ENCODE data around the gene ZFAND6. TPM values are rescaled to one million over a fixed set of nuclear protein-coding genes. Genes with fewer than 3 reads are reported as not detected.
"Not testable (repeated sequence)": the region's sequence is repeated elsewhere in the genome, so short reads cannot be mapped to it uniquely, and the experiment has no call there.

The ZFAND6 gene
- total RNA-seq, 1 experiment from 2014 or later, result 89.7 TPM

DNA sequence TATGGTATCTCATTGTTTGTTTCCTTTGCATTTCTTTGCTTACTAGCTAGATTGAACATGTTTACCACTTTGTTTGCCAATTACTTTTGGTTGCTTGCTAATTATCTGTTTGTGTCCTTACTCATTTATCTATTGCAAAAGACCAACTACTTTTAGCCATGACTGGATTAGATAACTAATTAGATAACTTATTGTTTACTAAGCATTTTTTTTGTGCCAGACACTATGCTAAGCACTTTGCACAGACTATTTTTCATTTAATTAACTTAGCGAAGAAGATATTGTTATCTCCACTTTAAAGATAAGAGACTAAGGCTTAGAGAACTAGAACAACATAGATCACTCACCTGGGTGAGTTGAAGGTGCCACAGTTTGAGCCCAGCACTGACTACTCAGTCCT, 16.9 kb upstream of the ZFAND6 start:
- Histone ChIP-seq H2BK15ac (ENCODE audit: low read depth, low read length) (no peak overlapping the region), H3K27ac (ENCODE audit: insufficient read length, low read depth, low read length) (no peak overlapping the region), H3K18ac (ENCODE audit: insufficient read length, low read depth, low read length) (no peak overlapping the region), H4K91ac (ENCODE audit: insufficient read length, low read depth, low read length) (no peak overlapping the region), H3K23ac (ENCODE audit: insufficient read length, low read depth, low read length) (no peak overlapping the region), H3K4ac (ENCODE audit: low read depth, low read length) (no peak overlapping the region), H3K4me2 (ENCODE audit: insufficient read depth, insufficient read length, low read length) (no peak overlapping the region), H3K14ac (ENCODE audit: insufficient read depth, low read length) (no peak overlapping the region), H3K79me1 (ENCODE audit: insufficient read depth, low read depth, low read length, poor library complexity, severe bottlenecking) (no peaks in the 10 kb centered on the region), H4K8ac (replicated peaks; ENCODE audit: insufficient read length, low read depth, low read length) (no peak overlapping the region), H2BK120ac (ENCODE audit: low read depth, low read length, poor library complexity, severe bottlenecking) (no peak overlapping the region), H2BK12ac (ENCODE audit: insufficient read length, low read depth, low read length) (no peak overlapping the region), H2AFZ (ENCODE audit: low read length) (no peak overlapping the region), H3K27me3 (ENCODE audit: insufficient read depth, low read length) (no peaks in the 10 kb centered on the region), H2BK20ac (ENCODE audit: low read depth, low read length, poor library complexity, severe bottlenecking) (no peak overlapping the region), H4K20me1 (ENCODE audit: control insufficient read depth, insufficient read depth, insufficient read length) (no peaks in the 10 kb centered on the region), H3T11ph (ENCODE audit: low read length) (no peak overlapping the region), H3K9me3 (ENCODE audit: control insufficient read depth, low read depth, low read length) (no peaks in the 10 kb centered on the region), H3K4me1 (ENCODE audit: insufficient read depth, low read length) (no peaks in the 10 kb centered on the region), H3K9ac (ENCODE audit: extremely low read depth, insufficient read length, low read length) (no peak overlapping the region), H2AK5ac (ENCODE audit: insufficient read length, low read length) (no peak overlapping the region), H2BK5ac (ENCODE audit: insufficient read length, low read length) (no peak overlapping the region), H3K56ac (ENCODE audit: insufficient read length, low read depth, low read length) (no peak overlapping the region), H3K23me2 (ENCODE audit: insufficient read length, low read depth, low read length, poor library complexity, severe bottlenecking) (no peaks in the 10 kb centered on the region), H3K79me2 (ENCODE audit: insufficient read depth, low read length) (no peaks in the 10 kb centered on the region), H4K5ac (ENCODE audit: insufficient read length, low read depth, low read length) (no peak overlapping the region)
- H3K4me1 Mint-ChIP-seq, result peaks cover 0 to 9% of the 10 kb centered on the region in 2 experiments; a peak in 2 of 4 replicates
- H3K27me3 Mint-ChIP-seq (ENCODE audit: low read depth), result no peaks in the 10 kb centered on the region
- H3K27ac Mint-ChIP-seq, result peak overlapping the region in 1 of 3 experiments; percentile 70; a peak in 2 of 7 replicates
- TF ChIP-seq, protein P1, sequence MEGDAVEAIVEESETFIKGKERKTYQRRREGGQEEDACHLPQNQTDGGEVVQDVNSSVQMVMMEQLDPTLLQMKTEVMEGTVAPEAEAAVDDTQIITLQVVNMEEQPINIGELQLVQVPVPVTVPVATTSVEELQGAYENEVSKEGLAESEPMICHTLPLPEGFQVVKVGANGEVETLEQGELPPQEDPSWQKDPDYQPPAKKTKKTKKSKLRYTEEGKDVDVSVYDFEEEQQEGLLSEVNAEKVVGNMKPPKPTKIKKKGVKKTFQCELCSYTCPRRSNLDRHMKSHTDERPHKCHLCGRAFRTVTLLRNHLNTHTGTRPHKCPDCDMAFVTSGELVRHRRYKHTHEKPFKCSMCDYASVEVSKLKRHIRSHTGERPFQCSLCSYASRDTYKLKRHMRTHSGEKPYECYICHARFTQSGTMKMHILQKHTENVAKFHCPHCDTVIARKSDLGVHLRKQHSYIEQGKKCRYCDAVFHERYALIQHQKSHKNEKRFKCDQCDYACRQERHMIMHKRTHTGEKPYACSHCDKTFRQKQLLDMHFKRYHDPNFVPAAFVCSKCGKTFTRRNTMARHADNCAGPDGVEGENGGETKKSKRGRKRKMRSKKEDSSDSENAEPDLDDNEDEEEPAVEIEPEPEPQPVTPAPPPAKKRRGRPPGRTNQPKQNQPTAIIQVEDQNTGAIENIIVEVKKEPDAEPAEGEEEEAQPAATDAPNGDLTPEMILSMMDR (conservative IDR thresholded peaks at IDR 0.05), result no peak
- no CpG with 5 or more reads among the region's 1 CpG for WGBS (ENCODE audit: extremely low coverage, insufficient read length, low lambda C conversion rate)
- no peak overlapping the region for H3K4me3 Mint-ChIP-seq
- peaks cover 0 to 4% (median 0%) of the 10 kb centered on the region in 3 experiments; a peak in 1 of 7 replicates for H3K36me3 Mint-ChIP-seq (ENCODE audit: insufficient read depth in 1 of 3, low read depth in 3 of 3)
- no peaks in the 10 kb centered on the region for H3K9me3 Mint-ChIP-seq
- DNase-seq, result no peak

DNA sequence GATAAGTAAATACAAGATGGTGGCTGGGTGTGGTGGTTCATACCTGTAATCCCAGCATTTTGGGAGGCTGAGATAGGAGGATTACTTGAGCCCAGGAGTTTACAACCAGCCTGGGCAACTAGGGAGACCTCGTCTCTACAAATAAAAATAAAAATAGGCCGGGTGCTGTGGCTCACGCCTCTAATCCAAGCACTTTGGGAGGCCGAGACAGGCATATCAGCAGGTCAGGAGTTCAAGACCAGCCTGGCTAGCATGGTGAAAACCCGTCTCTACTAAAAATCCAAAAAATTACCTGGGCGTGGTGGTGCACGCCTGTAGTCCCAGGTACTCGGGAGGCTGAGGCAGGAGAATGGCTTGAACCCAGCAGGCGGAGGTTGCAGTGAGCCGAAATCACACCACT, 14.3 kb upstream of the ZFAND6 start:
- H4K91ac ChIP-seq (ENCODE audit: insufficient read length, low read depth, low read length); H3K27me3 ChIP-seq (ENCODE audit: insufficient read depth, low read length); H3K27me3 Mint-ChIP-seq (ENCODE audit: low read depth); H2BK12ac ChIP-seq (ENCODE audit: insufficient read length, low read depth, low read length); H3K9me3 ChIP-seq (ENCODE audit: control insufficient read depth, low read depth, low read length); H3K79me1 ChIP-seq (ENCODE audit: insufficient read depth, low read depth, low read length, poor library complexity, severe bottlenecking); H3K9ac ChIP-seq (ENCODE audit: extremely low read depth, insufficient read length, low read length); H3K27ac ChIP-seq (ENCODE audit: insufficient read length, low read depth, low read length); H3K23ac ChIP-seq (ENCODE audit: insufficient read length, low read depth, low read length); H3K4me3 Mint-ChIP-seq; H2AK5ac ChIP-seq (ENCODE audit: insufficient read length, low read length); H3K18ac ChIP-seq (ENCODE audit: insufficient read length, low read depth, low read length); H3K4me1 Mint-ChIP-seq; H3K9me3 Mint-ChIP-seq; H4K8ac ChIP-seq (replicated peaks; ENCODE audit: insufficient read length, low read depth, low read length); H3K23me2 ChIP-seq (ENCODE audit: insufficient read length, low read depth, low read length, poor library complexity, severe bottlenecking); H3K4me1 ChIP-seq (ENCODE audit: insufficient read depth, low read length); H3T11ph ChIP-seq (ENCODE audit: low read length); H2BK5ac ChIP-seq (ENCODE audit: insufficient read length, low read length); H4K20me1 ChIP-seq (ENCODE audit: control insufficient read depth, insufficient read depth, insufficient read length); H3K36me3 Mint-ChIP-seq (ENCODE audit: insufficient read depth in 1 of 3, low read depth in 3 of 3); H3K27ac Mint-ChIP-seq; H3K14ac ChIP-seq (ENCODE audit: insufficient read depth, low read length); H3K4me2 ChIP-seq (ENCODE audit: insufficient read depth, insufficient read length, low read length); H2BK15ac ChIP-seq (ENCODE audit: low read depth, low read length); H4K5ac ChIP-seq (ENCODE audit: insufficient read length, low read depth, low read length); H2BK120ac ChIP-seq (ENCODE audit: low read depth, low read length, poor library complexity, severe bottlenecking); H3K56ac ChIP-seq (ENCODE audit: insufficient read length, low read depth, low read length); H2AFZ ChIP-seq (ENCODE audit: low read length); H3K79me2 ChIP-seq (ENCODE audit: insufficient read depth, low read length); H2BK20ac ChIP-seq (ENCODE audit: low read depth, low read length, poor library complexity, severe bottlenecking); DNase-seq; H3K4ac ChIP-seq (ENCODE audit: low read depth, low read length): not testable (repeated sequence)
- WGBS (ENCODE audit: extremely low coverage, insufficient read length, low lambda C conversion rate), result no CpG with 5 or more reads among the region's 10 CpGs

Data from H9 (cell line).